ENCODE measurements around the gene HYOU1. TPM values are rescaled to one million over a fixed set of nuclear protein-coding genes. Genes with fewer than 3 reads are reported as not detected.

The HYOU1 gene
- total and polyA plus RNA-seq, 2 of the 8 experiments (the other 6 are each of a cell fraction or from before 2014, with no cell fraction given) = 239 to 295 TPM

- TF ChIP-seq RXRA (IDR thresholded peaks at IDR 0.05; ENCODE audit: insufficient read depth, low read depth, low read length) (no peak), JUND (IDR thresholded peaks at IDR 0.05; ENCODE audit: low read length) (0 out of 2 replicates have a peak, but pooled peaks have one; percentile 26), ASH2L (IDR thresholded peaks at IDR 0.05; ENCODE audit: low read length) (peak; percentile 80), YY1 (IDR thresholded peaks at IDR 0.05; ENCODE audit: low read depth, low read length) (no peak), FOSL1 (IDR thresholded peaks at IDR 0.05; ENCODE audit: insufficient read depth, low read depth, low read length) (no peak), SP2 (IDR thresholded peaks at IDR 0.05; ENCODE audit: low read length) (peak; percentile 17; the same call in 1 of the 2 replicates), CREB1 (IDR thresholded peaks at IDR 0.05) (peak; percentile 88), ZNF274 (IDR thresholded peaks at IDR 0.05; ENCODE audit: borderline replicate concordance, extremely low read depth, low read length) (no peak), RFX5 (IDR thresholded peaks at IDR 0.05; ENCODE audit: borderline replicate concordance, low read depth, low read length) (no peak; the same call in 1 of the 2 replicates), SIRT6 (IDR thresholded peaks at IDR 0.05; ENCODE audit: low read length) (no peak), USF2 (IDR thresholded peaks at IDR 0.05; ENCODE audit: low read length) (peak; percentile 53), SAP30 (IDR thresholded peaks at IDR 0.05; ENCODE audit: insufficient read depth, insufficient replicate concordance, low read length) (no peak), MAX (IDR thresholded peaks at IDR 0.05) (peak; percentile 77), SIN3A (conservative IDR thresholded peaks at IDR 0.05 in 1 of 2, IDR thresholded peaks at IDR 0.05 in 1 of 2; ENCODE audit: low read depth in 1 of 2, low read length in 2 of 2) (peak in 1 of 2 experiments; percentile 78; a peak in 3 of 4 replicates), TAF1 (IDR thresholded peaks at IDR 0.05; ENCODE audit: low read depth, low read length) (peak; percentile 84)
Observed at GRCh38 chr11:119084663-119085436, 27.8 kb upstream of the HYOU1 start, which contains the start of gene HMBS (continued).

All from H1 (cell line).